ENCODE data around the gene ERICH6B.

Gene ERICH6B

GRCh38 chr13:45596800-45597475 is 18.6 kb downstream of the ERICH6B start:
- Histone ChIP-seq H3K9ac (ENCODE audit: low read depth, low read length) (no peak overlapping the region), H3K4me2 (ENCODE audit: insufficient read depth, low read length) (no peak overlapping the region), H3K4me3 (ENCODE audit: low read depth in 1 of 2, low read length in 2 of 2) (no peak overlapping the region), H3K27ac (ENCODE audit: low read length) (no peak overlapping the region), H4K20me1 (ENCODE audit: insufficient read depth, low read length) (no peaks in the 10 kb centered on the region), H3K27me3 (ENCODE audit: insufficient read depth, low read length, poor library complexity) (peaks cover 11% of the 10 kb centered on the region), H3K36me3 (ENCODE audit: insufficient read depth, low read length) (no peaks in the 10 kb centered on the region), H3K9me3 (ENCODE audit: insufficient read depth, low read length, severe bottlenecking) (no peaks in the 10 kb centered on the region), H2AFZ (ENCODE audit: low read depth, low read length) (no peak overlapping the region), H3K79me2 (ENCODE audit: insufficient read depth, low read length) (no peaks in the 10 kb centered on the region), H3K4me1 (ENCODE audit: insufficient read depth, low read length) (no peaks in the 10 kb centered on the region)
- ATAC-seq (ENCODE audit: insufficient read depth, low read depth) (no peak), DNase-seq (no peak)
- TF ChIP-seq EZH2 (IDR thresholded peaks at IDR 0.05; ENCODE audit: borderline replicate concordance, low read depth, low read length, severe bottlenecking) (no peak), CTCF (IDR thresholded peaks at IDR 0.05; ENCODE audit: borderline replicate concordance, extremely low read depth, low read length, poor library complexity, severe bottlenecking) (no peak)

- Histone ChIP-seq H3K27me3 (ENCODE audit: insufficient read depth, low read length, poor library complexity) (peaks cover 11% of the 10 kb centered on the region), H3K9ac (ENCODE audit: low read depth, low read length) (no peak overlapping the region), H3K79me2 (ENCODE audit: insufficient read depth, low read length) (no peaks in the 10 kb centered on the region), H3K36me3 (ENCODE audit: insufficient read depth, low read length) (no peaks in the 10 kb centered on the region), H3K4me2 (ENCODE audit: insufficient read depth, low read length) (no peak overlapping the region), H2AFZ (ENCODE audit: low read depth, low read length) (no peak overlapping the region), H3K27ac (ENCODE audit: low read length) (no peak overlapping the region), H3K9me3 (ENCODE audit: insufficient read depth, low read length, severe bottlenecking) (no peaks in the 10 kb centered on the region), H3K4me3 (ENCODE audit: low read depth in 1 of 2, low read length in 2 of 2) (no peak overlapping the region), H4K20me1 (ENCODE audit: insufficient read depth, low read length) (no peaks in the 10 kb centered on the region), H3K4me1 (ENCODE audit: insufficient read depth, low read length) (no peaks in the 10 kb centered on the region)
- ATAC-seq (ENCODE audit: insufficient read depth, low read depth) (no peak), DNase-seq (no peak)
- TF ChIP-seq EZH2 (IDR thresholded peaks at IDR 0.05; ENCODE audit: borderline replicate concordance, low read depth, low read length, severe bottlenecking): no peak
- no peak for TF ChIP-seq CTCF (IDR thresholded peaks at IDR 0.05; ENCODE audit: borderline replicate concordance, extremely low read depth, low read length, poor library complexity, severe bottlenecking)
Observed at GRCh38 chr13:45595965-45596364, 19.6 kb downstream of the ERICH6B start.

- no peak overlapping the region for H3K9ac ChIP-seq (ENCODE audit: low read depth, low read length)
- no peak overlapping the region for H2AFZ ChIP-seq (ENCODE audit: low read depth, low read length)
- no peaks in the 10 kb centered on the region for H3K4me1 ChIP-seq (ENCODE audit: insufficient read depth, low read length)
- H3K4me2 ChIP-seq (ENCODE audit: insufficient read depth, low read length): no peak overlapping the region
- no peak overlapping the region for H3K4me3 ChIP-seq (ENCODE audit: low read depth in 1 of 2, low read length in 2 of 2)
- peaks cover 11% of the 10 kb centered on the region for H3K27me3 ChIP-seq (ENCODE audit: insufficient read depth, low read length, poor library complexity)
- no peaks in the 10 kb centered on the region for H3K79me2 ChIP-seq (ENCODE audit: insufficient read depth, low read length)
- TF ChIP-seq EZH2 (IDR thresholded peaks at IDR 0.05; ENCODE audit: borderline replicate concordance, low read depth, low read length, severe bottlenecking): no peak
- TF ChIP-seq CTCF (IDR thresholded peaks at IDR 0.05; ENCODE audit: borderline replicate concordance, extremely low read depth, low read length, poor library complexity, severe bottlenecking): no peak
- no peaks in the 10 kb centered on the region for H4K20me1 ChIP-seq (ENCODE audit: insufficient read depth, low read length)
- no peaks in the 10 kb centered on the region for H3K36me3 ChIP-seq (ENCODE audit: insufficient read depth, low read length)
- ATAC-seq (ENCODE audit: insufficient read depth, low read depth) (no peak), DNase-seq (no peak)
- H3K27ac ChIP-seq (ENCODE audit: low read length): no peak overlapping the region
- H3K9me3 ChIP-seq (ENCODE audit: insufficient read depth, low read length, severe bottlenecking): no peaks in the 10 kb centered on the region
Observed at GRCh38 chr13:45594764-45595163, 20.8 kb downstream of the ERICH6B start.

Data from DND-41 (cell line).